HEK293 (cell line): Measurements from ENCODE around the gene PDGFC.

Source experiments
- CTCF ChIA-PET: fragments of 350-600 bp; formaldehyde crosslinking; extraction: SDS; loops from one replicate; lab custom pipeline; 2021; ENCODE audit warnings: antibody characterized with exemption; lab: Yijun Ruan, JAX
- POLR2A ChIA-PET: fragments of 300-600 bp; formaldehyde crosslinking; extraction: SDS; loops from one replicate; lab custom pipeline; 2020; ENCODE audit warnings: antibody characterized with exemption, inconsistent platforms; lab: Yijun Ruan, JAX
- H3K27ac ChIP-seq: fragments of 200-500 bp; sonication (Bioruptor generic); 2 replicates; pipeline ENCODE4 v1.5.1; 2014; ENCODE audit warnings: low read depth, low read length, control low read depth, inconsistent platforms; ENCODE audit errors: extremely low read depth
- H3K36me3 ChIP-seq, 2 experiments: fragments of 200-500 bp in 1 of 2; sonication (Bioruptor generic) in 1 of 2; 1 replicate in 1 of 2; 2 replicates in 1 of 2; pipeline ENCODE4 v1.5.1; 2014 to 2017; ENCODE audit warnings: inconsistent platforms in 2 of 2, low read length in 2 of 2; ENCODE audit not compliant: control insufficient read depth in 2 of 2, insufficient read depth in 1 of 2
- H3K4me1 ChIP-seq: fragments of 200-500 bp; sonication (Bioruptor generic); 2 replicates; pipeline ENCODE4 v1.5.1; 2014; ENCODE audit warnings: mild to moderate bottlenecking, low read length, inconsistent platforms; ENCODE audit not compliant: control insufficient read depth, insufficient read depth
- H3K4me3 ChIP-seq: 2 replicates; pipeline ENCODE4 v1.5.1; 2011; ENCODE audit warnings: low read depth, mild to moderate bottlenecking, control low read depth, low read length, moderate library complexity
- H3K9me3 ChIP-seq: fragments of 200-500 bp; sonication (Bioruptor generic); 2 replicates; pipeline ENCODE4 v1.5.1; 2014; ENCODE audit warnings: low read depth, low read length, inconsistent platforms; ENCODE audit not compliant: control insufficient read depth, insufficient read depth
- BCL11A ChIP-seq: fragments of 450-650 bp; formaldehyde crosslinking; IDR thresholded peaks from 2 replicates; pipeline ENCODE4 v1.5.1; 2016; ENCODE audit warnings: low read depth, missing biosample characterization, missing genetic modification characterization
- GLIS1 ChIP-seq: fragments of 450-650 bp; formaldehyde crosslinking; IDR thresholded peaks from 2 replicates; pipeline ENCODE4 v1.5.1; 2016; ENCODE audit warnings: missing biosample characterization, missing genetic modification characterization
- SCRT1 ChIP-seq: fragments of 450-650 bp; formaldehyde crosslinking; IDR thresholded peaks from 2 replicates; pipeline ENCODE4 v1.5.1; 2016; ENCODE audit warnings: missing biosample characterization, missing genetic modification characterization, borderline replicate concordance
- SCRT2 ChIP-seq: fragments of 450-650 bp; formaldehyde crosslinking; IDR thresholded peaks from 2 replicates; pipeline ENCODE4 v1.5.1; 2016; ENCODE audit warnings: missing biosample characterization, missing genetic modification characterization
- ZBTB17 ChIP-seq: fragments of 450-650 bp; formaldehyde crosslinking; IDR thresholded peaks from 2 replicates; pipeline ENCODE4 v1.5.1; 2016; ENCODE audit warnings: missing biosample characterization, missing genetic modification characterization
- ZFP69B ChIP-seq: fragments of 450-650 bp; formaldehyde crosslinking; IDR thresholded peaks from 2 replicates; pipeline ENCODE4 v1.5.1; 2016; ENCODE audit warnings: missing biosample characterization, missing genetic modification characterization
- ZNF121 ChIP-seq: fragments of 450-650 bp; formaldehyde crosslinking; IDR thresholded peaks from 2 replicates; pipeline ENCODE4 v1.5.1; 2016; ENCODE audit warnings: missing biosample characterization, missing genetic modification characterization
- ZNF175 ChIP-seq: fragments of 450-650 bp; formaldehyde crosslinking; IDR thresholded peaks from 2 replicates; pipeline ENCODE4 v1.5.1; 2016; ENCODE audit warnings: missing biosample characterization, missing genetic modification characterization
- ZNF239 ChIP-seq: fragments of 450-650 bp; formaldehyde crosslinking; IDR thresholded peaks from 2 replicates; pipeline ENCODE4 v1.5.1; 2016; ENCODE audit warnings: missing biosample characterization, missing genetic modification characterization
- ZNF366 ChIP-seq: fragments of 450-650 bp; formaldehyde crosslinking; conservative IDR thresholded peaks from 2 replicates; pipeline ENCODE4 v1.5.1; 2016; ENCODE audit warnings: missing biosample characterization, missing genetic modification characterization
- ZNF473 ChIP-seq: fragments of 450-650 bp; formaldehyde crosslinking; IDR thresholded peaks from 2 replicates; pipeline ENCODE4 v1.5.1; 2017; ENCODE audit warnings: missing biosample characterization, missing genetic modification characterization
- ZNF560 ChIP-seq: fragments of 450-650 bp; formaldehyde crosslinking; IDR thresholded peaks from 2 replicates; pipeline ENCODE4 v1.5.1; 2017; ENCODE audit warnings: missing biosample characterization, missing genetic modification characterization, borderline replicate concordance
- ZNF585B ChIP-seq: fragments of 450-650 bp; formaldehyde crosslinking; IDR thresholded peaks from 2 replicates; pipeline ENCODE4 v1.5.1; 2016; ENCODE audit warnings: missing biosample characterization, missing genetic modification characterization
- TF ChIP-seq, protein P1 (sequence below): fragments of 450-650 bp; formaldehyde crosslinking; IDR thresholded peaks from 2 replicates; pipeline ENCODE4 v1.5.0; 2017; ENCODE audit warnings: missing biosample characterization, missing genetic modification characterization, borderline replicate concordance
- TF ChIP-seq, protein P2 (sequence below): fragments of 450-650 bp; formaldehyde crosslinking; IDR thresholded peaks from 2 replicates; pipeline ENCODE4 v1.5.1; 2016; ENCODE audit warnings: missing biosample characterization, missing genetic modification characterization

Gene PDGFC

DNA sequence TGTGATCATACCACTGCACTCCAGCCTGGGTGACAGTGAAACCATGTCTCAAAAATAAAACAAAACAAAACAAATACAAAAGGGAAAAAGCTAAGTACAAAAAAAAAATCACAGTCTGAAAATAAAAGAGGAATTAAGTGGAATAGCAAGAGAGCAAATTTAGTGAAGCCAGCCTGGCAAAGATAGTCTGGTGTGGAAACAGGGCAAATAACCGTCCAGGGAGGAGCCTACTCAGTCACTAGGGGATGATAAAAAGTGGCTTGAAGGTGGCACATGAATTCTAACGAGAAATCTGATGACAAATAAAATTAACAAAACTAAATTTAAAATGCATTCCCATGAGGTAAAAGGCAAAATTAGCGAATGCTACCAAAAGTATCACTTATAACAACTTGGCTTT is 8.2 kb downstream of the PDGFC start (continued):
- TF ChIP-seq ZNF560 (tag by site-specific recombination), result no peak
- TF ChIP-seq, protein P1, sequence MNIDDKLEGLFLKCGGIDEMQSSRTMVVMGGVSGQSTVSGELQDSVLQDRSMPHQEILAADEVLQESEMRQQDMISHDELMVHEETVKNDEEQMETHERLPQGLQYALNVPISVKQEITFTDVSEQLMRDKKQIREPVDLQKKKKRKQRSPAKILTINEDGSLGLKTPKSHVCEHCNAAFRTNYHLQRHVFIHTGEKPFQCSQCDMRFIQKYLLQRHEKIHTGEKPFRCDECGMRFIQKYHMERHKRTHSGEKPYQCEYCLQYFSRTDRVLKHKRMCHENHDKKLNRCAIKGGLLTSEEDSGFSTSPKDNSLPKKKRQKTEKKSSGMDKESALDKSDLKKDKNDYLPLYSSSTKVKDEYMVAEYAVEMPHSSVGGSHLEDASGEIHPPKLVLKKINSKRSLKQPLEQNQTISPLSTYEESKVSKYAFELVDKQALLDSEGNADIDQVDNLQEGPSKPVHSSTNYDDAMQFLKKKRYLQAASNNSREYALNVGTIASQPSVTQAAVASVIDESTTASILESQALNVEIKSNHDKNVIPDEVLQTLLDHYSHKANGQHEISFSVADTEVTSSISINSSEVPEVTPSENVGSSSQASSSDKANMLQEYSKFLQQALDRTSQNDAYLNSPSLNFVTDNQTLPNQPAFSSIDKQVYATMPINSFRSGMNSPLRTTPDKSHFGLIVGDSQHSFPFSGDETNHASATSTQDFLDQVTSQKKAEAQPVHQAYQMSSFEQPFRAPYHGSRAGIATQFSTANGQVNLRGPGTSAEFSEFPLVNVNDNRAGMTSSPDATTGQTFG (tag by site-specific recombination), result no peak
- no peak for TF ChIP-seq ZNF473 (tag by site-specific recombination)
- TF ChIP-seq ZNF175 (tag by site-specific recombination), result no peak
- no peak for TF ChIP-seq ZNF585B
- TF ChIP-seq BCL11A (tag by site-specific recombination), result no peak
- TF ChIP-seq ZNF121 (tag by site-specific recombination), result peak; percentile 4; the same call in 1 of the 2 replicates

- CTCF ChIA-PET, result interaction anchor here (1.0 kb wide), 1 partner anchor 487 kb away, joined by 3 read pairs; no protein-coding TSS in a partner anchor
- Histone ChIP-seq H3K4me1 (peaks cover 16% of the 10 kb centered on the region), H3K4me3 (no peak overlapping the region), H3K9me3 (no peaks in the 10 kb centered on the region), H3K27ac (no peak overlapping the region), H3K36me3 (no peaks in the 10 kb centered on the region)
- POLR2A ChIA-PET, result no interaction called here
- TF ChIP-seq GLIS1 (tag by site-specific recombination) (peak; percentile 38), ZFP69B (tag by site-specific recombination) (no peak)
These were observed 9.0 kb downstream of the PDGFC start for GRCh38 chr4:156962528-156962974.

DNA sequence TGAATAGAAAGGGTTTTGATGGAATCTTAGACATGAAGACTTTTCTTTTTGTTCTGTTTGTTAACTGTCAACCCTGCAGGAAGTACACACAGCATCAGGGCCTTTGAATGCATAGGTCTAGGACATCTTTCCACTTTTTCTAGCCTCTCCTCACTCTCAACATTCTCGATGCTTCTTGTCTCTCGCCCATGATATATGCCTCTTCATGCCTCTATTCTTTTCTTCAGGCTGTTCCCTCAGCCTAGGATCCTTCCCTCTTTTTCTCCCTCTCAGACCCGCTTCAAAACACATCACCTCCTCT is 9.6 kb downstream of the PDGFC start:
- no peaks in the 10 kb centered on the region for H3K9me3 ChIP-seq
- POLR2A ChIA-PET, result no interaction called here
- CTCF ChIA-PET, result interaction anchor here (1.0 kb wide), 1 partner anchor 487 kb away, joined by 3 read pairs; no protein-coding TSS in a partner anchor
- no peak overlapping the region for H3K27ac ChIP-seq
- peak; percentile 9; the same call in 1 of the 2 replicates for TF ChIP-seq ZBTB17 (tag by site-specific recombination)
- 0 out of 2 replicates have a peak, but pooled peaks have one; percentile 3 for TF ChIP-seq SCRT1 (tag by site-specific recombination)
- no peak; the same call in 1 of the 2 replicates for TF ChIP-seq SCRT2
- TF ChIP-seq, protein P2, sequence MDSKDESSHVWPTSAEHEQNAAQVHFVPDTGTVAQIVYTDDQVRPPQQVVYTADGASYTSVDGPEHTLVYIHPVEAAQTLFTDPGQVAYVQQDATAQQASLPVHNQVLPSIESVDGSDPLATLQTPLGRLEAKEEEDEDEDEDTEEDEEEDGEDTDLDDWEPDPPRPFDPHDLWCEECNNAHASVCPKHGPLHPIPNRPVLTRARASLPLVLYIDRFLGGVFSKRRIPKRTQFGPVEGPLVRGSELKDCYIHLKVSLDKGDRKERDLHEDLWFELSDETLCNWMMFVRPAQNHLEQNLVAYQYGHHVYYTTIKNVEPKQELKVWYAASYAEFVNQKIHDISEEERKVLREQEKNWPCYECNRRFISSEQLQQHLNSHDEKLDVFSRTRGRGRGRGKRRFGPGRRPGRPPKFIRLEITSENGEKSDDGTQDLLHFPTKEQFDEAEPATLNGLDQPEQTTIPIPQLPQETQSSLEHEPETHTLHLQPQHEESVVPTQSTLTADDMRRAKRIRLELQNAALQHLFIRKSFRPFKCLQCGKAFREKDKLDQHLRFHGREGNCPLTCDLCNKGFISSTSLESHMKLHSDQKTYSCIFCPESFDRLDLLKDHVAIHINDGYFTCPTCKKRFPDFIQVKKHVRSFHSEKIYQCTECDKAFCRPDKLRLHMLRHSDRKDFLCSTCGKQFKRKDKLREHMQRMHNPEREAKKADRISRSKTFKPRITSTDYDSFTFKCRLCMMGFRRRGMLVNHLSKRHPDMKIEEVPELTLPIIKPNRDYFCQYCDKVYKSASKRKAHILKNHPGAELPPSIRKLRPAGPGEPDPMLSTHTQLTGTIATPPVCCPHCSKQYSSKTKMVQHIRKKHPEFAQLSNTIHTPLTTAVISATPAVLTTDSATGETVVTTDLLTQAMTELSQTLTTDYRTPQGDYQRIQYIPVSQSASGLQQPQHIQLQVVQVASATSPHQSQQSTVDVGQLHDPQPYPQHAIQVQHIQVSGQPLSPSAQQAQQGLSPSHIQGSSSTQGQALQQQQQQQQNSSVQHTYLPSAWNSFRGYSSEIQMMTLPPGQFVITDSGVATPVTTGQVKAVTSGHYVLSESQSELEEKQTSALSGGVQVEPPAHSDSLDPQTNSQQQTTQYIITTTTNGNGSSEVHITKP (tag by site-specific recombination), result no peak
- TF ChIP-seq ZNF239 (tag by site-specific recombination), result peak; percentile 91
- 0 out of 2 replicates have a peak, but pooled peaks have one; percentile 13 for TF ChIP-seq ZNF366 (tag by site-specific recombination)
- H3K36me3 ChIP-seq, result no peaks in the 10 kb centered on the region
- peaks cover 20% of the 10 kb centered on the region; the same call in 1 of the 2 replicates for H3K4me1 ChIP-seq
- no peak overlapping the region for H3K4me3 ChIP-seq
